H9 (cell line): ENCODE measurements around the gene F13A1. TPM values are rescaled to one million over a fixed set of nuclear protein-coding genes. Genes with fewer than 3 reads are reported as not detected.

ENCODE experiments used
- DNase-seq: peaks from one replicate; pipeline ENCODE4 v3.0.0-alpha.2; 2017
- H2AFZ ChIP-seq: one replicate; pipeline ENCODE4 v1.6.1; 2013; ENCODE audit warnings: mild to moderate bottlenecking, low read length, control low read depth, moderate library complexity
- H2AK5ac ChIP-seq: 2 replicates; pipeline ENCODE4 v1.6.1; 2013; ENCODE audit warnings: low read length, control low read depth, mixed read lengths; ENCODE audit not compliant: insufficient read length
- H2BK120ac ChIP-seq: one replicate; pipeline ENCODE4 v1.6.1; 2013; ENCODE audit warnings: low read depth, mild to moderate bottlenecking, low read length, control low read depth, inconsistent platforms; ENCODE audit not compliant: poor library complexity, severe bottlenecking
- H2BK12ac ChIP-seq: 2 replicates; pipeline ENCODE4 v1.6.1; 2013; ENCODE audit warnings: low read length, control low read depth, mixed read lengths, low read depth; ENCODE audit not compliant: insufficient read length
- H2BK15ac ChIP-seq: 2 replicates; pipeline ENCODE4 v1.6.1; 2013; ENCODE audit warnings: low read depth, low read length, control low read depth
- H2BK20ac ChIP-seq: one replicate; pipeline ENCODE4 v1.6.1; 2013; ENCODE audit warnings: low read depth, mild to moderate bottlenecking, low read length, control low read depth, inconsistent platforms; ENCODE audit not compliant: poor library complexity, severe bottlenecking
- H2BK5ac ChIP-seq: 2 replicates; pipeline ENCODE4 v1.6.1; 2013; ENCODE audit warnings: low read length, control low read depth, mixed read lengths; ENCODE audit not compliant: insufficient read length
- H3K14ac ChIP-seq: 2 replicates; pipeline ENCODE4 v1.6.1; 2013; ENCODE audit warnings: low read length, control low read depth; ENCODE audit not compliant: insufficient read depth
- H3K18ac ChIP-seq: 2 replicates; pipeline ENCODE4 v1.6.1; 2013; ENCODE audit warnings: low read depth, mild to moderate bottlenecking, mixed read lengths, low read length, control low read depth; ENCODE audit not compliant: insufficient read length
- H3K23ac ChIP-seq: 2 replicates; pipeline ENCODE4 v1.6.1; 2013; ENCODE audit warnings: low read length, control low read depth, mixed read lengths, low read depth; ENCODE audit not compliant: insufficient read length
- H3K23me2 ChIP-seq: 2 replicates; pipeline ENCODE4 v1.6.1; 2013; ENCODE audit warnings: low read depth, mild to moderate bottlenecking, mixed read lengths, low read length, control low read depth; ENCODE audit not compliant: insufficient read length, poor library complexity, severe bottlenecking
- H3K27ac ChIP-seq: 2 replicates; pipeline ENCODE4 v1.5.1; 2013; ENCODE audit warnings: low read length, control low read depth, mixed read lengths, low read depth; ENCODE audit not compliant: insufficient read length
- H3K27me3 ChIP-seq: 2 replicates; pipeline ENCODE4 v1.6.1; 2013; ENCODE audit warnings: low read length, control low read depth, inconsistent platforms; ENCODE audit not compliant: insufficient read depth
- H3K4ac ChIP-seq: 2 replicates; pipeline ENCODE4 v1.6.1; 2013; ENCODE audit warnings: low read depth, mild to moderate bottlenecking, control low read depth, inconsistent platforms, low read length, moderate library complexity
- H3K4me1 ChIP-seq: 2 replicates; pipeline ENCODE4 v1.6.1; 2013; ENCODE audit warnings: low read length, control low read depth, inconsistent platforms; ENCODE audit not compliant: insufficient read depth
- H3K4me2 ChIP-seq: 2 replicates; pipeline ENCODE4 v1.6.1; 2013; ENCODE audit warnings: low read length, control low read depth, mixed read lengths; ENCODE audit not compliant: insufficient read length, insufficient read depth
- H3K56ac ChIP-seq: 2 replicates; pipeline ENCODE4 v1.6.1; 2013; ENCODE audit warnings: low read depth, mild to moderate bottlenecking, mixed read lengths, low read length, control low read depth; ENCODE audit not compliant: insufficient read length
- H3K79me1 ChIP-seq: 2 replicates; pipeline ENCODE4 v1.6.1; 2013; ENCODE audit warnings: low read depth, mild to moderate bottlenecking, moderate library complexity, low read length, control low read depth, inconsistent platforms; ENCODE audit not compliant: insufficient read depth, poor library complexity, severe bottlenecking
- H3K79me2 ChIP-seq: 2 replicates; pipeline ENCODE4 v1.6.1; 2013; ENCODE audit warnings: low read length, control low read depth, inconsistent platforms; ENCODE audit not compliant: insufficient read depth
- H3K9ac ChIP-seq: 2 replicates; pipeline ENCODE4 v1.6.1; 2013; ENCODE audit warnings: low read length, control low read depth, mixed read lengths; ENCODE audit not compliant: insufficient read length; ENCODE audit errors: extremely low read depth
- H3K9me3 ChIP-seq: one replicate; pipeline ENCODE4 v1.6.1; 2013; ENCODE audit warnings: low read depth, low read length, inconsistent platforms; ENCODE audit not compliant: control insufficient read depth
- H3T11ph ChIP-seq: one replicate; pipeline ENCODE4 v1.6.1; 2013; ENCODE audit warnings: mild to moderate bottlenecking, low read length, control low read depth, inconsistent platforms
- H4K20me1 ChIP-seq: one replicate; pipeline ENCODE4 v1.6.1; 2013; ENCODE audit not compliant: control insufficient read depth, insufficient read length, insufficient read depth
- H4K5ac ChIP-seq: 2 replicates; pipeline ENCODE4 v1.6.1; 2013; ENCODE audit warnings: low read depth, mild to moderate bottlenecking, mixed read lengths, low read length, control low read depth; ENCODE audit not compliant: insufficient read length
- H4K8ac ChIP-seq: replicated peaks from 2 replicates; pipeline ENCODE4 v1.6.1; 2013; ENCODE audit warnings: low read length, control low read depth, mixed read lengths, low read depth; ENCODE audit not compliant: insufficient read length
- H4K91ac ChIP-seq: 2 replicates; pipeline ENCODE4 v1.6.1; 2013; ENCODE audit warnings: low read depth, mild to moderate bottlenecking, moderate library complexity, mixed read lengths, low read length, control low read depth; ENCODE audit not compliant: insufficient read length
- H3K27ac Mint-ChIP-seq, 3 experiments: 2 replicates in 2 of 3; 3 replicates in 1 of 3; pipeline ENCODE4 v1.8.0; 2020 to 2021; ENCODE audit warnings: mixed read lengths in 3 of 3, mild to moderate bottlenecking in 1 of 3, moderate library complexity in 1 of 3
- H3K27me3 Mint-ChIP-seq: 2 replicates; pipeline ENCODE4 v1.8.0; 2021; ENCODE audit warnings: low read depth, mild to moderate bottlenecking, moderate library complexity, mixed read lengths
- H3K36me3 Mint-ChIP-seq, 3 experiments: 2 replicates in 2 of 3; 3 replicates in 1 of 3; pipeline ENCODE4 v1.8.0; 2020 to 2021; ENCODE audit warnings: low read depth in 3 of 3, mixed read lengths in 3 of 3; ENCODE audit not compliant: insufficient read depth in 1 of 3
- H3K4me1 Mint-ChIP-seq, 2 experiments: 2 replicates each; pipeline ENCODE4 v1.8.0; 2020; ENCODE audit warnings: mixed read lengths in 2 of 2
- H3K4me3 Mint-ChIP-seq, 2 experiments: 2 replicates in 1 of 2; 3 replicates in 1 of 2; pipeline ENCODE4 v1.8.0; 2020 to 2021; ENCODE audit warnings: mild to moderate bottlenecking in 2 of 2, mixed read lengths in 2 of 2, moderate library complexity in 1 of 2
- H3K9me3 Mint-ChIP-seq, 2 experiments: 2 replicates in 1 of 2; 3 replicates in 1 of 2; pipeline ENCODE4 v1.8.0; 2020; ENCODE audit warnings: mild to moderate bottlenecking in 2 of 2, mixed read lengths in 2 of 2, moderate library complexity in 1 of 2
- CTCF ChIP-seq: fragments of 200-600 bp; sonication (generic); conservative IDR thresholded peaks from 3 replicates; pipeline ENCODE4 v1.8.0; 2021; ENCODE audit warnings: antibody characterized with exemption, mild to moderate bottlenecking
- WGBS: extraction: QIAGEN DNeasy Blood & Tissue Kit; methylation state at CpG from one replicate; pipeline ENCODE4 v1.1.7; 2013; ENCODE audit warnings: missing lambda C conversion rate, low lambda C conversion rate, mixed read lengths; ENCODE audit not compliant: insufficient read length; ENCODE audit errors: extremely low coverage; 5-methylcytosine and 5-hydroxymethylcytosine counted together
- total RNA-seq: library from RNA; stranded (reverse); gene quantifications from 2 replicates; pipeline ENCODE4 v1.2.1, GENCODE V29; 2021

Gene F13A1
- total RNA-seq, 1 experiment from 2014 or later, result 0.15 TPM

GRCh38 chr6:6357032-6357431 is 36.6 kb upstream of the F13A1 start:
- no CpG with 5 or more reads among the region's 6 CpGs for WGBS

More at GRCh38 chr6:6357032-6357431, 36.6 kb upstream of the F13A1 start:
- Histone ChIP-seq H2BK20ac (no peak overlapping the region), H2BK12ac (no peak overlapping the region), H3K79me2 (no peaks in the 10 kb centered on the region), H4K91ac (no peak overlapping the region), H4K20me1 (no peaks in the 10 kb centered on the region), H2BK5ac (no peak overlapping the region), H3K4me2 (no peak overlapping the region), H2BK15ac (no peak overlapping the region), H2AK5ac (no peak overlapping the region), H3K27me3 (no peaks in the 10 kb centered on the region), H3K4ac (no peak overlapping the region), H3K79me1 (no peaks in the 10 kb centered on the region), H4K5ac (no peak overlapping the region), H4K8ac (no peak overlapping the region), H3K9me3 (no peaks in the 10 kb centered on the region), H3K23me2 (no peaks in the 10 kb centered on the region), H2BK120ac (no peak overlapping the region), H3K23ac (no peak overlapping the region), H3K56ac (no peak overlapping the region), H3K4me1 (peaks cover 3% of the 10 kb centered on the region; the same call in 1 of the 2 replicates), H3K18ac (no peak overlapping the region), H3K9ac (no peak overlapping the region), H3K27ac (no peak overlapping the region), H3K14ac (no peak overlapping the region), H3T11ph (no peak overlapping the region), H2AFZ (no peak overlapping the region)
- Mint-ChIP-seq H3K36me3 (no peaks in the 10 kb centered on the region), H3K4me1 (no peaks in the 10 kb centered on the region), H3K4me3 (no peak overlapping the region), H3K27me3 (no peaks in the 10 kb centered on the region), H3K27ac (peak overlapping the region in 1 of 3 experiments; percentile 33; a peak in 1 of 7 replicates), H3K9me3 (no peaks in the 10 kb centered on the region)
- no peak for TF ChIP-seq CTCF
- no peak for DNase-seq
